Liver (tissue), 3 donors: ENCODE measurements around the gene PITHD1.

Source experiments
- CTCF ChIP-seq: fragments of 150-350 bp; IDR thresholded peaks from 2 replicates; pipeline ENCODE4 v1.5.1; 2017; ENCODE audit warnings: improper control_type of control experiment, low read depth, low read length; ENCODE audit not compliant: missing input control
- JUND ChIP-seq, 2 donors: IDR thresholded peaks; 2 replicates each; pipeline ENCODE4 v1.6.1; 2016; ENCODE audit warnings: antibody characterized with exemption in 2 of 2
- MAX ChIP-seq: IDR thresholded peaks from 2 replicates; pipeline ENCODE4 v1.6.1; 2016; ENCODE audit warnings: antibody characterized with exemption
- RAD21 ChIP-seq, 2 donors: IDR thresholded peaks; 2 replicates each; pipeline ENCODE4 v1.6.1; 2016; ENCODE audit warnings: antibody characterized with exemption in 2 of 2, mild to moderate bottlenecking in 2 of 2
- TAF1 ChIP-seq: conservative IDR thresholded peaks from 2 replicates; pipeline ENCODE4 v1.6.1; 2016; ENCODE audit warnings: antibody characterized with exemption, mild to moderate bottlenecking
- YY1 ChIP-seq: IDR thresholded peaks from 2 replicates; pipeline ENCODE4 v1.6.1; 2016; ENCODE audit warnings: antibody characterized with exemption, mild to moderate bottlenecking
- donor health status: healthy.
- donor health status: healthy.

GRCh38 chr1:23788695-23789094 is 10.5 kb downstream of the PITHD1 start:
- no peak for TF ChIP-seq YY1
- TF ChIP-seq CTCF, result no peak
- TF ChIP-seq MAX, result no peak
- no peak for TF ChIP-seq TAF1
- TF ChIP-seq RAD21 (IDR thresholded peaks at IDR 0.05), result no peak
- no peak for TF ChIP-seq JUND (IDR thresholded peaks at IDR 0.05)
